Progenitor cell of endocrine pancreas (in vitro differentiated cells): ENCODE data around the gene PLCD3. TPM values are rescaled to one million over a fixed set of nuclear protein-coding genes. Genes with fewer than 3 reads are reported as not detected.

ENCODE experiments used
- DNase-seq: peaks from one replicate; pipeline ENCODE4 v3.0.0; 2021; ENCODE audit warnings: low spot score; ENCODE audit not compliant: unreplicated experiment
- H3K27ac Mint-ChIP-seq: 2 replicates; pipeline ENCODE4 v1.8.0; 2021; ENCODE audit warnings: mild to moderate bottlenecking, moderate library complexity, mixed read lengths
- H3K27me3 Mint-ChIP-seq: 2 replicates; pipeline ENCODE4 v1.8.0; 2021; ENCODE audit warnings: mixed read lengths
- H3K36me3 Mint-ChIP-seq: 2 replicates; pipeline ENCODE4 v1.8.0; 2022; ENCODE audit warnings: mixed read lengths; ENCODE audit not compliant: insufficient read depth
- H3K4me1 Mint-ChIP-seq: 2 replicates; pipeline ENCODE4 v1.8.0; 2021; ENCODE audit warnings: low read depth, mixed read lengths
- H3K4me3 Mint-ChIP-seq: 2 replicates; pipeline ENCODE4 v1.8.0; 2021; ENCODE audit warnings: low read depth, mild to moderate bottlenecking, moderate library complexity, mixed read lengths
- H3K9me3 Mint-ChIP-seq: 2 replicates; pipeline ENCODE4 v1.8.0; 2021; ENCODE audit warnings: low read depth, mixed read lengths
- total RNA-seq: library from RNA; stranded (reverse); gene quantifications from 2 replicates; pipeline ENCODE4 v1.2.1, GENCODE V29; 2021
- TF ChIP-seq, protein P1 (sequence below): fragments of 200-600 bp; sonication (generic); IDR thresholded peaks from one replicate; pipeline ENCODE4 v1.5.0; 2021; ENCODE audit warnings: antibody characterized with exemption, mild to moderate bottlenecking; ENCODE audit not compliant: unreplicated experiment

PLCD3 gene
- total RNA-seq, 1 donor from 2014 or later: 26.7 TPM

DNA sequence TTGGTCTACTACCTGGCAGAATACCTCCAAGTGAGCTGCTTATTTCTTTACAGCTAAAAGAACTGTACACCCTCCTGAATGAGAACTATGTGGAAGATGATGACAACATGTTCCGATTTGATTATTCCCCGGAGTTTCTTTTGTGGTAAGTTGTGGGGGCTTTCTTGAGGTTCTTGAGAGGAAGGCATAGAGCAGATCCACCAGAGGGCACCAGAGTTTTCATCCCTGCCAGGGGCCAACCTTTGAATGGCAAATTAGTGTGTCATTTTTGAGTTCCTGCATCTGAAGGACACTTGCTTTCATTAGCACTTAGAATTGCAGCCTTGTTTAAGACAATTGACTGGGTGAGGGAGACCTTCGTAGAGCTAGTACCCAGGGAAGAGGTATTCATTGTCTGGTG is 36.2 kb downstream of the PLCD3 start:
- Mint-ChIP-seq H3K27ac (no peak overlapping the region), H3K27me3 (no peaks in the 10 kb centered on the region)

DNA sequence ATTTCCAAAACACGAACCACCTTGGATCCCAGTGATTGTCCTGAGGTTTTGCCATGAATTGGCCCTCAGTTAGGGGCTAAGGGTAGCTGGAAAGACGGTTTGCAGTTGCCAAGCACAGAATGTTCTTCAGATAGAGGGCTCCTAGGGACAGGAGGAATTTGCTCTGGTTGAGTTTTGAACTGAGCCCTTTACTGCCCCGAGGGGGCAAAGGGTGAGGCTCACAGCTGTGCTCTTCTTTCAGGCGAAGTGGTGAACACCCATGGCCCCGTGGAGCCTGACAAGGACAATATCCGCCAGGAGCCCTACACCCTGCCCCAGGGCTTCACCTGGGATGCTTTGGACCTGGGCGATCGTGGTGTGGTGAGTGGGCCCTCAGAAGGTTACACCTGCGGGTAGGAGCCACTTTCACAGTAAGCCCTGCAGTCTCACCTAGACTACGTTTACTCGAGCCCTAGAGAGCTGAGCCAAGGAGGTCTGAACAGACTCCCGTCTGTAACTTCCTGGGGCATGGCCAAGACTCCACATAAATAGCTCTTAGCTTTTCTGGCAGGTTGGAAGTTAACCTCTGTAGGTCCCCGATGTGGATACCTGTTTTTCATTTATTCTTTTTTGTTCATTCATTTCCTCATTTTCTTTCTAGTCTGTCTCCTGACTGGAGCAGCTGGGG is 38.7 kb downstream of the PLCD3 start:
- DNase-seq: no peak
- TF ChIP-seq, protein P1, sequence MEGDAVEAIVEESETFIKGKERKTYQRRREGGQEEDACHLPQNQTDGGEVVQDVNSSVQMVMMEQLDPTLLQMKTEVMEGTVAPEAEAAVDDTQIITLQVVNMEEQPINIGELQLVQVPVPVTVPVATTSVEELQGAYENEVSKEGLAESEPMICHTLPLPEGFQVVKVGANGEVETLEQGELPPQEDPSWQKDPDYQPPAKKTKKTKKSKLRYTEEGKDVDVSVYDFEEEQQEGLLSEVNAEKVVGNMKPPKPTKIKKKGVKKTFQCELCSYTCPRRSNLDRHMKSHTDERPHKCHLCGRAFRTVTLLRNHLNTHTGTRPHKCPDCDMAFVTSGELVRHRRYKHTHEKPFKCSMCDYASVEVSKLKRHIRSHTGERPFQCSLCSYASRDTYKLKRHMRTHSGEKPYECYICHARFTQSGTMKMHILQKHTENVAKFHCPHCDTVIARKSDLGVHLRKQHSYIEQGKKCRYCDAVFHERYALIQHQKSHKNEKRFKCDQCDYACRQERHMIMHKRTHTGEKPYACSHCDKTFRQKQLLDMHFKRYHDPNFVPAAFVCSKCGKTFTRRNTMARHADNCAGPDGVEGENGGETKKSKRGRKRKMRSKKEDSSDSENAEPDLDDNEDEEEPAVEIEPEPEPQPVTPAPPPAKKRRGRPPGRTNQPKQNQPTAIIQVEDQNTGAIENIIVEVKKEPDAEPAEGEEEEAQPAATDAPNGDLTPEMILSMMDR: no peak
- H3K4me1 Mint-ChIP-seq: no peaks in the 10 kb centered on the region
- no peaks in the 10 kb centered on the region for H3K9me3 Mint-ChIP-seq
- H3K36me3 Mint-ChIP-seq: peaks cover 34% of the 10 kb centered on the region
- H3K27ac Mint-ChIP-seq: no peak overlapping the region
- no peak overlapping the region for H3K4me3 Mint-ChIP-seq
- no peaks in the 10 kb centered on the region for H3K27me3 Mint-ChIP-seq

More for the DNA sequence above, 36.2 kb downstream of the PLCD3 start:
- TF ChIP-seq, protein P1: peak; percentile 35
- H3K4me3 Mint-ChIP-seq: no peak overlapping the region
- no peak for DNase-seq
- no peaks in the 10 kb centered on the region for H3K4me1 Mint-ChIP-seq
- no peaks in the 10 kb centered on the region for H3K9me3 Mint-ChIP-seq
- peaks cover 27% of the 10 kb centered on the region for H3K36me3 Mint-ChIP-seq

DNA sequence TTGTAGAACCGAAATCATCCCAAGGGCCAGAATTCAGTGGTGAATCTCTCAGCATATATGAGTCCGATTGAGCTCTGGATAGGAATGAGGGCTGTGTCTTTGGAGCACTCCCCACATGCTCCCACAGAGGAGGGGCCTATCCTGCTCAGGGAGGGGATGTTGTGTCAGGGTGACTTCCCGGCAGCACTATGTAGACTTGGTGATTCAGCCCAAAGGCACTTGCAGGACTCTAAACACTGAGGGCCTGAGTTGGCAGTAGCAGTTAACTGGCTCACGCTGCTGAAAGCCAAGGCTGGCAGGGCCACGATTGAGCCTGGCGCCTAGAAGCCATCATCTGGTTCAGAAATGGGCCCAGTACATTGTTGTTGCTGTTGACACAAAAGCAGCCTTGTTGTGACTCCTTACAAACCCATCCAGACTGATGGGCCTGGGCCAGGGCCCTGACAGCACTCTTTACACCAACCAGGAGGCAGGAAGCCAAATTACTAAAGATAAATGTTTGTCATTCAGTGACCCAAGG is 39.3 kb downstream of the PLCD3 start:
- no peaks in the 10 kb centered on the region for H3K4me1 Mint-ChIP-seq
- no peaks in the 10 kb centered on the region for H3K27me3 Mint-ChIP-seq
- H3K9me3 Mint-ChIP-seq: no peaks in the 10 kb centered on the region
- TF ChIP-seq, protein P1: no peak
- no peak for DNase-seq
- H3K4me3 Mint-ChIP-seq: no peak overlapping the region
- peaks cover 33% of the 10 kb centered on the region for H3K36me3 Mint-ChIP-seq
- no peak overlapping the region for H3K27ac Mint-ChIP-seq

DNA sequence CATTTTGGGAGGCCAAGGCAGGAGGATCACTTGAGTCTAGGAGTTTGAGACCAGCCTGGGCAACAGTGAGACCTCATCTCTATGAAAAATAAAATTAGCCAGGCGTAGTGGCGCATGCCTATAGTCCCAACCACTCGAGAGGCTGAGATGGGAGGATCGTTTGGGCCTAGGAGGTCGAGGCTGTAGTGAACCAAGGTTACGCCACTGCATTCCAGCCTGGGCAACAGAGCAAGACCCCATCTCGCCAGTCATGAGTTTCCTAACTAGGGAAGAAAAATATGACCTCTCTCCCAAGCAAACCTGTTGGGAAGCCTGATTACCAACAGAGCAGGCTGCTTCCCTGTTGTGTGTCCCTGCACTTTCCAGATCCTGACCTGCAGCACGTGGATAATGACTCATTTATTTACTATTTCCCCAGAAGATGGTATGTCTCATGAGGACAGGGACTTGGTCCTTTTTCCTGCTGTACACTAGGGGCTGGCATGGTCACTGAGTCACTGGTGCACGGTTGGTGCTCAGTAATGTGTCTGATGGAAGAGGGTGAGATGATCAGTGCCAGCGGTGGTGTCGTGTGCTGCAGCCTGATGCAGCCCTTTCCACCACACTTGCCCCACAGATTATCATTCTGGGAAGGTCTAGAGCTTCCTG is 40.4 kb downstream of the PLCD3 start:
- peaks cover 33% of the 10 kb centered on the region for H3K36me3 Mint-ChIP-seq
- H3K4me3 Mint-ChIP-seq: no peak overlapping the region
- no peaks in the 10 kb centered on the region for H3K4me1 Mint-ChIP-seq
- no peak for DNase-seq
- H3K27me3 Mint-ChIP-seq: no peaks in the 10 kb centered on the region
- H3K27ac Mint-ChIP-seq: peak overlapping the region; percentile 19
- no peaks in the 10 kb centered on the region for H3K9me3 Mint-ChIP-seq
- TF ChIP-seq, protein P1: no peak

DNA sequence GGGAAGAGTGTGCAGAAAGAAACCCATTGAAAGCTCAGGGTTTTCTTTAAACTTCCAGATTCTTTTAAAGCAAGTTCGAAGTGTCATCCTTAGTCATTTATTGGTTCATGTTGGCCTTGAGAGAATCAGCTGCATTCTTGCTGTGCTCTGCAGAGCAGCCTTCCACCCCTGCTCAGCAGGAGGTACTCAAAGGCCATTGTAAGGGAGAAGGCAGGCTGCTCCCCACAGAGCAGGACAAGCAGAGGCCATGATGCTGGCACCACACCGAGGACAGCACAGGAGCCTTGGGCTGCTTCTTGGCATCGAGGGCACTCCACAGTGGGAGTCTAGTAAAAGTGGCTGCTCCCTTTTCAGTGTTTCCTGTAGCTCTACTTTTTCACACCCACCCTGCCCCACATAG is 41.6 kb downstream of the PLCD3 start:
- Mint-ChIP-seq H3K36me3 (peaks cover 29% of the 10 kb centered on the region), H3K27me3 (no peaks in the 10 kb centered on the region), H3K4me1 (no peaks in the 10 kb centered on the region), H3K27ac (no peak overlapping the region), H3K9me3 (no peaks in the 10 kb centered on the region), H3K4me3 (no peak overlapping the region)
- DNase-seq: no peak
- TF ChIP-seq, protein P1: no peak
